Choroid plexus epithelial cell (primary cell): Measurements from ENCODE around the gene ADGRB3.

Experiments used
- DNase-seq: peaks from one replicate; pipeline ENCODE4 v3.0.0-alpha.2; 2010; ENCODE audit warnings: low read depth
- H3K4me3 ChIP-seq: 2 replicates; pipeline ENCODE4 v1.5.1; 2011; ENCODE audit warnings: low read depth, mild to moderate bottlenecking, control low read depth, low read length, moderate library complexity
- TF ChIP-seq, protein P1 (sequence below): conservative IDR thresholded peaks from 2 replicates; pipeline ENCODE4 v1.5.1; 2011; ENCODE audit warnings: low read depth, mild to moderate bottlenecking, control low read depth, inconsistent platforms, low read length, moderate library complexity

Gene ADGRB3

DNA sequence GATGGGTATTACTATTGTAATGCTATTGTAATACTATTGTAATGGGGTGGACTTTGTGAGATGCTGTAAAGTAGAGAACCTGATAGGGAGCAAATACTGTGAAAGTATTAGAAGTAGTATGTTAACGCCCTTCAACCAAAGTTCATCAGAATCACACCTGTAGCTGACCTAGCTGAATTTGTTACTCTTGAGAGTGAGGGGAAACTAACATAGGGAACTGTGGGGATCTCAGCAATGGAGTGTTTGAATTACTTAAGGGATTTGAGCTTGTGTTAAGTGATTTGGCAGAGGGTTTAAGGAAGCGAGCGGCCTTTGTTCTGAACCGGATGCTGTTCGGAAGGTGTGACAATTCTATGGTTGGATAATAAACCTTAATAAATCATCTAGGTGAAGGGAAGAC, 312.6 kb downstream of the ADGRB3 start:
- TF ChIP-seq, protein P1, sequence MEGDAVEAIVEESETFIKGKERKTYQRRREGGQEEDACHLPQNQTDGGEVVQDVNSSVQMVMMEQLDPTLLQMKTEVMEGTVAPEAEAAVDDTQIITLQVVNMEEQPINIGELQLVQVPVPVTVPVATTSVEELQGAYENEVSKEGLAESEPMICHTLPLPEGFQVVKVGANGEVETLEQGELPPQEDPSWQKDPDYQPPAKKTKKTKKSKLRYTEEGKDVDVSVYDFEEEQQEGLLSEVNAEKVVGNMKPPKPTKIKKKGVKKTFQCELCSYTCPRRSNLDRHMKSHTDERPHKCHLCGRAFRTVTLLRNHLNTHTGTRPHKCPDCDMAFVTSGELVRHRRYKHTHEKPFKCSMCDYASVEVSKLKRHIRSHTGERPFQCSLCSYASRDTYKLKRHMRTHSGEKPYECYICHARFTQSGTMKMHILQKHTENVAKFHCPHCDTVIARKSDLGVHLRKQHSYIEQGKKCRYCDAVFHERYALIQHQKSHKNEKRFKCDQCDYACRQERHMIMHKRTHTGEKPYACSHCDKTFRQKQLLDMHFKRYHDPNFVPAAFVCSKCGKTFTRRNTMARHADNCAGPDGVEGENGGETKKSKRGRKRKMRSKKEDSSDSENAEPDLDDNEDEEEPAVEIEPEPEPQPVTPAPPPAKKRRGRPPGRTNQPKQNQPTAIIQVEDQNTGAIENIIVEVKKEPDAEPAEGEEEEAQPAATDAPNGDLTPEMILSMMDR = no peak
- DNase-seq = no peak
- H3K4me3 ChIP-seq = no peak overlapping the region

DNA sequence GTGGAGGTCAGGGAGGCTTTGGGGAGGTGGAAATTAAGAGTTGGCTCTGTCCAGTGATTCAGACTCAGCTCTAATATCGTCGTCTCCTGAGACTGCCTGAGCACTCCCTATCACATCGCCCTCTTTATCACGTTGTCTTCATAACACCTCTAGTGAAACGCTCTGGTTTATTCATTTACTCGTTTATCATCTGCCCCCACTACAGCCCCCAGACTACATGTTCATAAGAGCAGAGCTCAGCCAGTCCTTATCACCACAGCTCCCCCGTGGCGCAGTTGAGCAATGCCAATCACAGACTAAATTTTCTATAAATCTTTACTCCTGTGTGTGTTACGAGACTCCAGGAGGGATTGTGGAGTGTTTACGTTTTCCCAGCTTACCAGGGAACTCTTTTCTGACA, 316.2 kb downstream of the ADGRB3 start:
- TF ChIP-seq, protein P1 = no peak
- H3K4me3 ChIP-seq = no peak overlapping the region
- DNase-seq = no peak

DNA sequence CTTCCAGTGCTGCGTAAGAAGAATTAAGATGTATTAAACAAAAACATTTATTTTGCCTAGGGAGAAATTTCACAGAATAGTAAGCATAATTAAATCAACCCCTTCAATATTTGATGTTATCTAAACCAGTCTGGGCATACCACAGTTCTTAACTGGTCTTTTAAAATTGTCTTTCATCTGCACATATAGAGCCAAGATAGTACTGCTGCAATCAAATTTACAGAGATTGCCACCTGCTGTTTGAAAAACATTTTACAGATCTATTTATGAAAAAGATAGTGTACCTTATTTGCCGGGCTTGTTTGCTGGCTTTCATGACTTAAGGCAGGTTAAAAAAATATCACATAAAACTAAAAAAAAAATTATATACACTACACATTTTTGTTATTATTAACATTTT, 323.2 kb downstream of the ADGRB3 start:
- no peak overlapping the region for H3K4me3 ChIP-seq
- peak; percentile 32 for DNase-seq
- TF ChIP-seq, protein P1 = peak; percentile 33

DNA sequence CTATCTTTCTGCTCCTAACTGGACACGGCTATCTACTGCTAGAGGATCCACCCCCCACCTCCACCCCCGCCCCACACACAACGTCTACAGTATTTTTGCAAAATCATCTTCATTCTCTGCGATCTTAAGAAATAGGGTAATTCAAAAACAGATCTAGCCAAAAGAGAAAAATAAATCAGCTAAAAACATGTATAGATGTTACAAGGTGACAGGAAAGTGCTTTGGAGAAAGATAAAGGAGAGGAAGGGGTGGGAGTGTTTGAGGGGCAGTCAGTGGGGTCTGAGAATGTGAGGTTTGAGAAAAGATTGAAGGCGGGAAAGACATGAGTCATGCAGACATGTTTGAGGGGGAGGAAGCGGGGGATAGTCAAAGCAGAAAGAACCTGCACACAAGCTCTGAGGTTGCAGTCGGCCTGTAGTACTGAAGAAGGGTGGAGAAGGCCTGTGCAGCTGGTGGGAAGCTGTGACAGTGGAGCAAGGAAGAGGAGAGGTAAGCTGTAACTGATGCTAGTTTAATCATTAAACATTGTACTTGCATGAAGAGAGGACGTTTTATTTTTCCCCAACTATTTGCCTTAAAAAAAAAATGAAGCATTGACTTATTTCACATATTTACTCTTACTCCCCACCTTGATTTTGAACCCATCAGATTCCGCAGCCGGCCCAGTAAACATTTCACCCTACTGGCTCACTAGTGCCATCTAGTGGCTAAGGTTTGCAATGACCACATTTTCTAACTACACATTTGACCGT, 332.6 kb downstream of the ADGRB3 start:
- DNase-seq = peak; percentile 65
- no peak overlapping the region for H3K4me3 ChIP-seq
- TF ChIP-seq, protein P1 = peak; percentile 95

DNA sequence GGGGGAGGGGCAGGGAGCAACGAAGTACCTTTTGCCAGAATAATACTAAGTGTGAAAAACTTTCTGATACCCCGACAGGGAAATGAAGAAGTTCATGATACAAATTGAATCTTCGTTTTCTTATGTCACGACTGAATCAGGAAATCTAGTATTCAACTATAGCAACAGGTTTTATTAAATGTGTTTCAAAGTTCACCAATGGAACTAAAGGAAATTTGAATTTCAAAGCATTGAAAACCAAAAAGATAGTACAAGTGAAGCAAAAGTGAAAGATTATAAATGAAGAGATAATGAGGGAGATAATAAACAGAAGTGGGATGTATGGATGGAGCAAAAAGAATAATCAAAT, 333.2 kb downstream of the ADGRB3 start:
- no peak overlapping the region for H3K4me3 ChIP-seq
- no peak for DNase-seq
- TF ChIP-seq, protein P1 = no peak

DNA sequence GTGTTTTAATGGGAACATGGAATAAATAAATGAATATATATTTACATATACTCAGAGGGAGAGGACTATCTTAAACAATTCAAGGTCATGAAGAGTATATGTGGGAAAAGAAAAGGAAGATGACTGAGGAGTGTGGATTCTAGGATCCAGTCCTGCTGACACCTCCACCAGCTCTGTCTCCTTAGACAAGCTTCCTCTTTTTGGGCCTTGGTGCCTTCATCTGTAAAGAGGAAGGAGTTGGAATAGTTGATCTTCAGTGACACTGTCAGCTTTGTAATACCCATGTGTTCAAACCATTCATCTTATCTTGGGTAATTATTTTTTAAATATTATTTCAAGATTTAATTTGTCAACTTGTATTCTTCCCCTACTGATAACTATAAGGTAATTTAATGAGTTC, 338.0 kb downstream of the ADGRB3 start:
- TF ChIP-seq, protein P1 = no peak
- H3K4me3 ChIP-seq = no peak overlapping the region
- no peak for DNase-seq

DNA sequence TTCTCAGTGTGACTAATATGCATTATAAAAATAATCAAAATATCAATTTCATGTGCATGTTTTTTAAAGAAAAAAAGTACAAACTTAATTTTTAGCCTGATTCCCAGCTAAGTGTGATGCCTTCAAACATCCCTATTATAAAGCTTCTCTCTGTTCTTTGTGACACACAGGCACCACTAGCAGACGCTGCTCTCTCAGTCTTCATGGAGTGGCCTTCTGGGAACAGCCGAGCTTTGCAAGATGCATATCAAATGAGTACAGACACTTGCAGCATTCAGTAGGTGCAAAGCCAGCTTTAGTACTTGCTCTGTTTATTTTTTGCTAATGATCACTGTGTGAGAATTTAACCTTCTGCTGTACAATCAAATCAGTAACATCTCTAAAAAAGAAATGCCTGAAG, 340.0 kb downstream of the ADGRB3 start:
- peak; percentile 30 for DNase-seq
- TF ChIP-seq, protein P1 = peak; percentile 47
- H3K4me3 ChIP-seq = no peak overlapping the region
